Heart left ventricle (tissue), 16 donors: ENCODE measurements around the gene ZNF526. TPM values are rescaled to one million over a fixed set of nuclear protein-coding genes. Genes with fewer than 3 reads are reported as not detected.

Source experiments
- ATAC-seq, 4 donors: fragments of 200-7000 bp; cut with Tn5 transposase; one replicate each; pipeline ENCODE4 v1.9.1; 2020 to 2022; ENCODE audit warnings: moderate library complexity in 4 of 4, mild to moderate bottlenecking in 3 of 4, moderate number of reproducible peaks in 1 of 4
- DNase-seq, 5 donors: peaks; one replicate each; pipeline ENCODE4 v3.0.0-alpha.2; 2020
- H3K27ac ChIP-seq, 12 donors: fragments of 200-600 bp; sonication (generic) in 4 of 12; one replicate each; pipeline versions ENCODE4 v1.5.0 to v1.8.0; 2016 to 2022; ENCODE audit warnings: mild to moderate bottlenecking in 2 of 12
- H3K27me3 ChIP-seq, 9 donors: fragments of 200-600 bp; sonication (generic) in 2 of 9; one replicate each; pipeline versions ENCODE4 v1.5.1 to v1.8.0; 2016 to 2022; ENCODE audit warnings: mild to moderate bottlenecking in 3 of 9
- H3K36me3 ChIP-seq, 9 donors: fragments of 200-600 bp; sonication (generic) in 2 of 9; one replicate each; pipeline versions ENCODE4 v1.5.0 to v1.8.0; 2018 to 2022; ENCODE audit warnings: mild to moderate bottlenecking in 2 of 9
- H3K4me1 ChIP-seq, 12 donors: fragments of 200-600 bp; sonication (generic) in 4 of 12; one replicate each; pipeline versions ENCODE4 v1.5.0 to v1.8.0; 2016 to 2022; ENCODE audit warnings: mild to moderate bottlenecking in 3 of 12
- H3K4me3 ChIP-seq, 12 donors: fragments of 200-600 bp; sonication (generic) in 4 of 12; one replicate each; pipeline versions ENCODE4 v1.5.0 to v1.8.0; 2017 to 2022; ENCODE audit warnings: mild to moderate bottlenecking in 9 of 12, moderate library complexity in 4 of 12
- H3K9me3 ChIP-seq, 12 donors: fragments of 200-600 bp; sonication (generic) in 4 of 12; one replicate each; pipeline versions ENCODE4 v1.5.0 to v1.8.0; 2016 to 2022; ENCODE audit warnings: mild to moderate bottlenecking in 1 of 12
- CTCF ChIP-seq, 12 donors: fragments of 200-600 bp; sonication (generic) in 4 of 12; IDR thresholded peaks; one replicate each; pipeline versions ENCODE4 v1.5.0 to v1.8.0; 2018 to 2022; ENCODE audit warnings: antibody characterized with exemption in 12 of 12, mild to moderate bottlenecking in 5 of 12
- POLR2A ChIP-seq, 2 donors: fragments of 450-650 bp; IDR thresholded peaks; one replicate each; pipeline ENCODE4 v1.6.1; 2017; ENCODE audit warnings: antibody characterized with exemption in 2 of 2, mild to moderate bottlenecking in 2 of 2, moderate library complexity in 2 of 2
- WGBS, 4 donors: extraction: QIAGEN DNeasy Blood & Tissue Kit in 2 of 4; methylation state at CpG; one replicate each; pipeline versions ENCODE4 v1.1.5 to v1.1.7; 2013 to 2018; 5-methylcytosine and 5-hydroxymethylcytosine counted together
- intact Hi-C, 10 donors: fragments of 100-400 bp; cut with DNase I; formaldehyde crosslinking; loops; one replicate each; pipeline versions ENCODE4 v1.11.1 to v1.14.2; 2022
- polyA plus RNA-seq, 2 donors: library from polyadenylated mRNA; stranded (reverse); fragments of 200-250 nt; gene quantifications; one replicate each; pipeline ENCODE4 v1.2.3, GENCODE V29; 2013
- total RNA-seq, 9 donors: library from RNA; depleted of rRNA in 2 of 9; stranded (reverse); fragments of >200 nt in 2 of 9; fragmentation: NEBNext Ultra II Directional in 3 of 9; extraction: Animal tissue kit (Norgen Biotek cat#: 25700) in 3 of 9; gene quantifications; one replicate each; pipeline versions ENCODE4 v1.1.0 to v1.2.4, GENCODE V29; 2016 to 2023
- donor health status: ischemic (EF 13 %, LVEDD 7.1; RV severe dilation, severe dysfunction).
- donor health status: healthy with polysubstance abuse.
- donor health status: DM: no; HTN: yes; CAD: no.
- donor health status: DM: no; HTN: no; CAD: no.
- donor health status: ischemic (EF 25% LVEDD 6.9; RV normal size, moderate dysfunction).
- donor health status: ischemic (EF 25% LVEDD 5.7; RV mildly dilated, moderate dysfunction).
- donor health status: healthy.
- donor health status: DM: yes; HTN: yes; CAD: no.
- donor health status: ischemic (EF 35%, LVEDD 5.7; RV mildly dilated, moderate dysfunction).
- donor health status: nonischemic (EF 11% LVEDD 7.7; RV severe dilation, severe dysfunction).
- donor health status: DM: yes; HTN: yes; CAD: no.
- donor health status: PGD.
- donor health status: ischemic (EF 29% LVEDD 5.4; RV normal size, mild dysfunction).
- donor health status: nonischemic (EF 23%, LVEDD 6.1; RV moderate dilation, normal function).

Gene ZNF526
- total and polyA plus RNA-seq, 11 donors = 3.3 to 7.2 (median 5.4) TPM

- 29 to 60% (median 51%) methylated on average over 1 to 15 of the region's 15 CpGs for WGBS, 4 donors
- peak in 2 of 5 donors; percentile 57 to 67 for DNase-seq
These were observed 30.1 kb downstream of the ZNF526 start for GRCh38 chr19:42250183-42250665.

GRCh38 chr19:42250666-42251531 is 30.8 kb downstream of the ZNF526 start:
- peak overlapping the region in 10 of 12 donors; percentile 6 to 99 (median 61) for H3K4me3 ChIP-seq
- no peak for ATAC-seq
- H3K4me1 ChIP-seq = peaks cover 18 to 81% (median 59%) of the 10 kb centered on the region in 12 donors
- peak in 3 of 5 donors; percentile 51 to 57 (median 51) for DNase-seq
- intact Hi-C loops = no loop called here
- no peaks in the 10 kb centered on the region for H3K9me3 ChIP-seq
- peak overlapping the region; percentile 56 to 100 (median 99) for H3K27ac ChIP-seq
- TF ChIP-seq CTCF (IDR thresholded peaks at IDR 0.05) = no peak
- no peak for TF ChIP-seq POLR2A (IDR thresholded peaks at IDR 0.05)
- no peaks in the 10 kb centered on the region for H3K27me3 ChIP-seq
- peaks cover 0 to 31% (median 19%) of the 10 kb centered on the region in 9 donors for H3K36me3 ChIP-seq
- WGBS, 4 donors = 8 to 14% (median 10%) methylated on average over 9 to 19 of the region's 19 CpGs

More at GRCh38 chr19:42250183-42250665, 30.1 kb downstream of the ZNF526 start:
- H3K27ac ChIP-seq = peak overlapping the region; percentile 56 to 100 (median 99)
- TF ChIP-seq CTCF (IDR thresholded peaks at IDR 0.05) (no peak), POLR2A (IDR thresholded peaks at IDR 0.05) (no peak)
- intact Hi-C loops = no loop called here
- no peak for ATAC-seq
- H3K36me3 ChIP-seq = peaks cover 0 to 31% (median 19%) of the 10 kb centered on the region in 9 donors
- peak overlapping the region in 10 of 12 donors; percentile 6 to 99 (median 38) for H3K4me3 ChIP-seq
- no peaks in the 10 kb centered on the region for H3K9me3 ChIP-seq
- H3K4me1 ChIP-seq = peaks cover 18 to 81% (median 63%) of the 10 kb centered on the region in 12 donors
- no peaks in the 10 kb centered on the region for H3K27me3 ChIP-seq

GRCh38 chr19:42251572-42252358 is 31.7 kb downstream of the ZNF526 start:
- Histone ChIP-seq H3K4me1 (peaks cover 12 to 81% (median 56%) of the 10 kb centered on the region in 12 donors), H3K27me3 (no peaks in the 10 kb centered on the region), H3K4me3 (peak overlapping the region in 10 of 12 donors; percentile 88 to 99 (median 94)), H3K36me3 (peaks cover 0 to 29% (median 19%) of the 10 kb centered on the region in 9 donors), H3K27ac (peak overlapping the region; percentile 94 to 100 (median 99)), H3K9me3 (no peaks in the 10 kb centered on the region)
- DNase-seq (no peak), ATAC-seq (no peak)
- intact Hi-C loops = no loop called here
- TF ChIP-seq CTCF (IDR thresholded peaks at IDR 0.05) (no peak), POLR2A (IDR thresholded peaks at IDR 0.05) (no peak)
- WGBS, 4 donors = 49 to 63% (median 55%) methylated on average over 4 of the region's 4 CpGs
